SK-N-SH (cell line): ENCODE data around the gene CYP27C1. TPM values are rescaled to one million over a fixed set of nuclear protein-coding genes. Genes with fewer than 3 reads are reported as not detected.

Experiments used
- CTCF ChIA-PET: fragments of 300-600, 350-600 bp; formaldehyde crosslinking; extraction: SDS; loops from one replicate; lab custom pipeline; 2021; lab: Yijun Ruan, JAX
- POLR2A ChIA-PET: fragments of 350-600 bp; sonication (Branson Sonifier 250); formaldehyde crosslinking; extraction: SDS; loops from one replicate; lab custom pipeline; 2020; ENCODE audit warnings: antibody characterized with exemption, inconsistent platforms; lab: Yijun Ruan, JAX
- DNase-seq: peaks from one replicate; pipeline ENCODE4 v3.0.0; 2012
- H2AFZ ChIP-seq: fragments of 200-600 bp; sonication (generic); 2 replicates; pipeline ENCODE4 v1.8.1; 2016; ENCODE audit warnings: antibody characterized with exemption, mild to moderate bottlenecking, low read depth
- H3F3A ChIP-seq: fragments of 200-600 bp; sonication (generic); replicated peaks from 2 replicates; pipeline ENCODE3; 2016; ENCODE audit warnings: antibody characterized with exemption, mild to moderate bottlenecking; ENCODE audit not compliant: insufficient read depth
- H3K27ac ChIP-seq, 2 experiments: fragments of 200-500 bp in 1 of 2; fragments of 200-600 bp in 1 of 2; sonication (Bioruptor generic) in 1 of 2; sonication (generic), shearing (Covaris generic) in 1 of 2; 2 replicates each; pipeline versions ENCODE4 v1.5.1 to v1.6.1; 2014 to 2016; ENCODE audit warnings: low read depth in 2 of 2, inconsistent platforms in 1 of 2, low read length in 1 of 2, mild to moderate bottlenecking in 1 of 2, mixed read lengths in 1 of 2
- H3K27me3 ChIP-seq: fragments of 200-600 bp; sonication (generic), shearing (Covaris generic); 2 replicates; pipeline ENCODE4 v1.6.1; 2016; ENCODE audit warnings: mixed run types; ENCODE audit not compliant: insufficient read depth
- H3K36me3 ChIP-seq, 2 experiments: fragments of 200-500 bp in 1 of 2; fragments of 200-600 bp in 1 of 2; sonication (Bioruptor generic) in 1 of 2; sonication (generic) in 1 of 2; replicated peaks in 1 of 2; 2 replicates each; pipeline versions ENCODE3 to v1.5.1; 2014 to 2016; ENCODE audit warnings: low read length in 1 of 2, mild to moderate bottlenecking in 1 of 2; ENCODE audit not compliant: insufficient read depth in 2 of 2, control insufficient read depth in 1 of 2
- H3K4me1 ChIP-seq, 2 experiments: fragments of 200-500 bp in 1 of 2; fragments of 200-600 bp in 1 of 2; sonication (Bioruptor generic) in 1 of 2; sonication (generic), shearing (Covaris generic) in 1 of 2; 2 replicates each; pipeline versions ENCODE4 v1.5.1 to v1.6.1; 2014 to 2016; ENCODE audit warnings: low read depth in 1 of 2, low read length in 1 of 2, mixed run types in 1 of 2; ENCODE audit not compliant: insufficient read depth in 2 of 2, control insufficient read depth in 1 of 2
- H3K4me2 ChIP-seq: fragments of 200-600 bp; sonication (generic), shearing (Covaris generic); 2 replicates; pipeline ENCODE4 v1.6.1; 2017; ENCODE audit warnings: mixed run types
- H3K4me3 ChIP-seq, 2 experiments: fragments of 200-500 bp in 1 of 2; fragments of 200-600 bp in 1 of 2; sonication (Bioruptor generic) in 1 of 2; sonication (generic), shearing (Covaris generic) in 1 of 2; 2 replicates each; pipeline versions ENCODE4 v1.5.1 to v1.8.1; 2014 to 2016; ENCODE audit warnings: low read depth in 2 of 2, inconsistent platforms in 1 of 2, low read length in 1 of 2, mild to moderate bottlenecking in 1 of 2, mixed read lengths in 1 of 2, moderate library complexity in 1 of 2
- H3K79me2 ChIP-seq: fragments of 200-600 bp; sonication (generic); 2 replicates; pipeline ENCODE4 v1.8.1; 2017; ENCODE audit warnings: mild to moderate bottlenecking; ENCODE audit not compliant: insufficient read depth
- H3K9ac ChIP-seq: fragments of 200-600 bp; sonication (generic); 2 replicates; pipeline ENCODE4 v1.6.1; 2017; ENCODE audit warnings: mixed run types
- H3K9me2 ChIP-seq: fragments of 200-600 bp; sonication (generic); 2 replicates; pipeline ENCODE4 v1.6.1; 2017; ENCODE audit warnings: mixed run types
- H3K9me3 ChIP-seq: fragments of 200-600 bp; sonication (generic); 2 replicates; pipeline ENCODE4 v1.6.1; 2017; ENCODE audit warnings: mixed run types, mild to moderate bottlenecking, moderate library complexity
- H4K20me1 ChIP-seq: fragments of 200-600 bp; sonication (generic); 2 replicates; pipeline ENCODE4 v1.6.1; 2017; ENCODE audit warnings: mild to moderate bottlenecking, mixed run types; ENCODE audit not compliant: insufficient read depth
- ELF1 ChIP-seq: IDR thresholded peaks from 2 replicates; pipeline ENCODE4 v1.4.0; 2012
- IRF3 ChIP-seq: fragments of 150-350 bp; IDR thresholded peaks from 2 replicates; pipeline ENCODE4 v1.6.1; 2016; ENCODE audit warnings: mild to moderate bottlenecking, low read depth, low read length
- NRF1 ChIP-seq: IDR thresholded peaks from 2 replicates; pipeline ENCODE4 v1.6.1; 2012; ENCODE audit warnings: low read depth, mild to moderate bottlenecking, low read length
- RAD21 ChIP-seq: IDR thresholded peaks from 2 replicates; pipeline ENCODE4 v1.6.1; 2012; ENCODE audit warnings: mild to moderate bottlenecking, low read length
- SMC3 ChIP-seq: IDR thresholded peaks from 2 replicates; pipeline ENCODE4 v1.6.1; 2012; ENCODE audit warnings: low read depth, low read length, improper control_type of control experiment
- TAF1 ChIP-seq: IDR thresholded peaks from 2 replicates; pipeline ENCODE4 v1.6.1; 2012; ENCODE audit warnings: low read depth, mild to moderate bottlenecking, low read length, moderate library complexity, borderline replicate concordance
- TEAD4 ChIP-seq: IDR thresholded peaks from 2 replicates; pipeline ENCODE4 v1.4.0; 2012; ENCODE audit warnings: mild to moderate bottlenecking, borderline replicate concordance; ENCODE audit not compliant: insufficient read depth
- USF2 ChIP-seq: fragments of 150-350 bp; IDR thresholded peaks from 2 replicates; pipeline ENCODE4 v1.6.1; 2017; ENCODE audit warnings: antibody characterized with exemption, low read length, low read depth, borderline replicate concordance
- YY1 ChIP-seq: IDR thresholded peaks from 2 replicates; pipeline ENCODE4 v1.4.0; 2012; ENCODE audit warnings: low read depth, mild to moderate bottlenecking
- WGBS: methylation state at CpG from one replicate; pipeline ENCODE4 v1.1.6; 2017; ENCODE audit warnings: low lambda C conversion rate; 5-methylcytosine and 5-hydroxymethylcytosine counted together
- polyA plus RNA-seq, 3 experiments: library from polyadenylated mRNA; depleted of rRNA; stranded (reverse); fragments of >200 nt; gene quantifications; 2 replicates each; pipeline ENCODE4 v1.2.3, GENCODE V29; 2012
- TF ChIP-seq, protein P1 (sequence below): IDR thresholded peaks from 2 replicates; pipeline ENCODE4 v1.4.0; 2012; ENCODE audit warnings: low read depth, borderline replicate concordance
- TF ChIP-seq, protein P2 (sequence below): IDR thresholded peaks from 2 replicates; pipeline ENCODE4 v1.4.0; 2012; ENCODE audit warnings: low read depth, borderline replicate concordance
- TF ChIP-seq, protein P3 (sequence below): IDR thresholded peaks from 2 replicates; pipeline ENCODE4; 2012

CYP27C1 gene
- polyA plus RNA-seq, 1 of the 3 experiments (the other 2 are of a cell fraction) = not detected

- DNase-seq = no peak
- H3K9ac ChIP-seq = no peak overlapping the region
- no peaks in the 10 kb centered on the region for H3F3A ChIP-seq
- TF ChIP-seq NRF1 (no peak), SMC3 (no peak), USF2 (no peak), TAF1 (no peak), YY1 (no peak), ELF1 (no peak), RAD21 (no peak), IRF3 (no peak), TEAD4 (no peak)
- TF ChIP-seq, protein P1, sequence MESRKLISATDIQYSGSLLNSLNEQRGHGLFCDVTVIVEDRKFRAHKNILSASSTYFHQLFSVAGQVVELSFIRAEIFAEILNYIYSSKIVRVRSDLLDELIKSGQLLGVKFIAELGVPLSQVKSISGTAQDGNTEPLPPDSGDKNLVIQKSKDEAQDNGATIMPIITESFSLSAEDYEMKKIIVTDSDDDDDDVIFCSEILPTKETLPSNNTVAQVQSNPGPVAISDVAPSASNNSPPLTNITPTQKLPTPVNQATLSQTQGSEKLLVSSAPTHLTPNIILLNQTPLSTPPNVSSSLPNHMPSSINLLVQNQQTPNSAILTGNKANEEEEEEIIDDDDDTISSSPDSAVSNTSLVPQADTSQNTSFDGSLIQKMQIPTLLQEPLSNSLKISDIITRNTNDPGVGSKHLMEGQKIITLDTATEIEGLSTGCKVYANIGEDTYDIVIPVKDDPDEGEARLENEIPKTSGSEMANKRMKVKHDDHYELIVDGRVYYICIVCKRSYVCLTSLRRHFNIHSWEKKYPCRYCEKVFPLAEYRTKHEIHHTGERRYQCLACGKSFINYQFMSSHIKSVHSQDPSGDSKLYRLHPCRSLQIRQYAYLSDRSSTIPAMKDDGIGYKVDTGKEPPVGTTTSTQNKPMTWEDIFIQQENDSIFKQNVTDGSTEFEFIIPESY = no peak
- TF ChIP-seq, protein P2, sequence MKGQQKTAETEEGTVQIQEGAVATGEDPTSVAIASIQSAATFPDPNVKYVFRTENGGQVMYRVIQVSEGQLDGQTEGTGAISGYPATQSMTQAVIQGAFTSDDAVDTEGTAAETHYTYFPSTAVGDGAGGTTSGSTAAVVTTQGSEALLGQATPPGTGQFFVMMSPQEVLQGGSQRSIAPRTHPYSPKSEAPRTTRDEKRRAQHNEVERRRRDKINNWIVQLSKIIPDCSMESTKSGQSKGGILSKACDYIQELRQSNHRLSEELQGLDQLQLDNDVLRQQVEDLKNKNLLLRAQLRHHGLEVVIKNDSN = no peak
- TF ChIP-seq, protein P3, sequence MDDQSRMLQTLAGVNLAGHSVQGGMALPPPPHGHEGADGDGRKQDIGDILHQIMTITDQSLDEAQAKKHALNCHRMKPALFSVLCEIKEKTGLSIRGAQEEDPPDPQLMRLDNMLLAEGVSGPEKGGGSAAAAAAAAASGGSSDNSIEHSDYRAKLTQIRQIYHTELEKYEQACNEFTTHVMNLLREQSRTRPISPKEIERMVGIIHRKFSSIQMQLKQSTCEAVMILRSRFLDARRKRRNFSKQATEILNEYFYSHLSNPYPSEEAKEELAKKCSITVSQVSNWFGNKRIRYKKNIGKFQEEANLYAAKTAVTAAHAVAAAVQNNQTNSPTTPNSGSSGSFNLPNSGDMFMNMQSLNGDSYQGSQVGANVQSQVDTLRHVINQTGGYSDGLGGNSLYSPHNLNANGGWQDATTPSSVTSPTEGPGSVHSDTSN = no peak
- H3K4me2 ChIP-seq = no peak overlapping the region
- H3K27me3 ChIP-seq = no peaks in the 10 kb centered on the region; the same call in 1 of the 2 replicates
- no peak overlapping the region for H2AFZ ChIP-seq
- no peaks in the 10 kb centered on the region for H3K9me3 ChIP-seq
- CTCF ChIA-PET = interaction anchor here (1.7 to 3.8 kb wide), 2 partner anchors 9 to 280 kb away, joined by 3 to 27 read pairs; no protein-coding TSS in a partner anchor
- H3K79me2 ChIP-seq = no peaks in the 10 kb centered on the region
- H3K27ac ChIP-seq = no peak overlapping the region
- H3K4me1 ChIP-seq = no peaks in the 10 kb centered on the region; a peak in 1 of 4 replicates
- H3K9me2 ChIP-seq = no peaks in the 10 kb centered on the region
- no peaks in the 10 kb centered on the region for H4K20me1 ChIP-seq
- H3K36me3 ChIP-seq = no peaks in the 10 kb centered on the region
- POLR2A ChIA-PET = no interaction called here
- no peak overlapping the region for H3K4me3 ChIP-seq
- WGBS = 63% methylated on average over 5 of the region's 14 CpGs
Observed at GRCh38 chr2:127199223-127199622, 20.9 kb downstream of the CYP27C1 start.
